ENCODE measurements around the gene MORN5.

The MORN5 gene

GRCh38 chr9:122125509-122126330, 34.0 kb upstream of the MORN5 start:
- peak; percentile 51 for DNase-seq (ENCODE audit: low read depth)
- TF ChIP-seq, protein P1, sequence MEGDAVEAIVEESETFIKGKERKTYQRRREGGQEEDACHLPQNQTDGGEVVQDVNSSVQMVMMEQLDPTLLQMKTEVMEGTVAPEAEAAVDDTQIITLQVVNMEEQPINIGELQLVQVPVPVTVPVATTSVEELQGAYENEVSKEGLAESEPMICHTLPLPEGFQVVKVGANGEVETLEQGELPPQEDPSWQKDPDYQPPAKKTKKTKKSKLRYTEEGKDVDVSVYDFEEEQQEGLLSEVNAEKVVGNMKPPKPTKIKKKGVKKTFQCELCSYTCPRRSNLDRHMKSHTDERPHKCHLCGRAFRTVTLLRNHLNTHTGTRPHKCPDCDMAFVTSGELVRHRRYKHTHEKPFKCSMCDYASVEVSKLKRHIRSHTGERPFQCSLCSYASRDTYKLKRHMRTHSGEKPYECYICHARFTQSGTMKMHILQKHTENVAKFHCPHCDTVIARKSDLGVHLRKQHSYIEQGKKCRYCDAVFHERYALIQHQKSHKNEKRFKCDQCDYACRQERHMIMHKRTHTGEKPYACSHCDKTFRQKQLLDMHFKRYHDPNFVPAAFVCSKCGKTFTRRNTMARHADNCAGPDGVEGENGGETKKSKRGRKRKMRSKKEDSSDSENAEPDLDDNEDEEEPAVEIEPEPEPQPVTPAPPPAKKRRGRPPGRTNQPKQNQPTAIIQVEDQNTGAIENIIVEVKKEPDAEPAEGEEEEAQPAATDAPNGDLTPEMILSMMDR (IDR thresholded peaks at IDR 0.05; ENCODE audit: insufficient read depth, low read depth, low read length, missing control alignments) = no peak
- no peak overlapping the region for H3K4me3 ChIP-seq (ENCODE audit: low read length)

GRCh38 chr9:122126331-122127261, 33.1 kb upstream of the MORN5 start:
- DNase-seq (ENCODE audit: low read depth) = peak; percentile 49
- H3K4me3 ChIP-seq (ENCODE audit: low read length) = no peak overlapping the region
- TF ChIP-seq, protein P1 (IDR thresholded peaks at IDR 0.05; ENCODE audit: insufficient read depth, low read depth, low read length, missing control alignments) = no peak

DNA sequence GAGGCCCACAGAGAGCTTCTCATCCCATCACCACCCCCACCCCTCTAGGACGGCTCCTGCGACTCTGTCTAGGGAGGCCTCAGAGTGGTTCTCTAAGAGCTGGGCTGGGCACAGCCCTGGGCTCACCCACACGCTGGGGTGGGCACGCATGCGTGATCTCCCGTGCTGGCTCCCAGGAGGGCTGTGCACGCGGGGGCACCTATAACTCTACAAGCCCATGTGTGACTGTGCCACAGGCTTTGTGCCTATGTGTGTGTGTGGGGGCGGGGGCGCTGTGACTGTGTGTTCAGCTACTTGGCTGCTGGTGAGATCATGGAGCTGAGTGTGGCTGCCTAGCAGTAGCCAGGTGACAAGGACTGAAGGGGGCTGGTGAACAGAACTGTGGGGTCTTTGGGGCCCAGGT, 32.3 kb upstream of the MORN5 start:
- H3K4me3 ChIP-seq (ENCODE audit: low read length) = no peak overlapping the region
- TF ChIP-seq, protein P1 (IDR thresholded peaks at IDR 0.05; ENCODE audit: insufficient read depth, low read depth, low read length, missing control alignments) = no peak
- DNase-seq (ENCODE audit: low read depth) = no peak

DNA sequence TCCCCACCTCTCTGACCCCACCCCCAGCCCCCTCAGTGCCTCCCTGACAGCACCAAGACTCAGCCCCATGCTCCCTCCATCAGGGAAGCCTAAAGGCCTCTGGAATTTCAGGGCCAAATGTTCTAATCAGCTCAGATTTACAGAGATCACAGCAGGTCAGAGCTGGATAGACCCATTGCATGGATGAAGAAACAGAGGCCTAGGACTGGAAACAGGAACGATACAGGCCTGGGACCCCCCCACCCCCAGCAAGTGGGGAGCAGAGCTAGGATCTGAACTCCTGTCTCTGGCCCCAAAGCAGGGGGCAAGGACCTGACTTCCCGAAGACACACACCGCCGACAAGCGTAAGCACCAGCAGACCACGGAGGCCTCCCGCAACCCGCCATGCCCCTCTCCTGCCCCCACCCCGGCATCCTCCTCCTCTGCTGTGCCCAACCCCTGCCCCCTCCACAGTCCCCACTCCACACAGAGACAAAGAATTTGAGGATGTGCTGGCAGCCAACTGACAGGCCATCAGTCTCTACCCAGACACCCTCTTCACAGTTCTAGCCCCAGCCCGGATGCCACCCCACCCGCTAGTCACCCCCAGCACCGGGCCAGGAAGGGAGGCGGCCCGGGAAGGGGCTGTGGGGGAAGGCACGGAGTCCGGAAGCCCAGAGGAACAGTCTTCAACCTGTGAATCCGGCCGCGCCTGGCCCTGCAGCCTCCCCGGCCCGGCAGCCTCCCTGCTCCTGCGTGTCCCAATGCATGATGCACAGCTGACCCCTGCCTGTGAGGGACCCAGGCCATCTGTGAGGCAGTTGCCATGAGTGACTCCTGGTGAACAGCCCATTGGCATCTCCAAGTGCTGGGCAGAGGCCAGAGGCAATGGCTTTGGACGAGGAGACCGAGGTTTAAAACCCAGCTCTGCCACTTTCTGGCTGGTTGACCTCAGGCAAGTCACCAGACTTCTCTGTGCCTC, 31.4 kb upstream of the MORN5 start:
- TF ChIP-seq, protein P1 (IDR thresholded peaks at IDR 0.05; ENCODE audit: insufficient read depth, low read depth, low read length, missing control alignments) = no peak
- DNase-seq (ENCODE audit: low read depth) = no peak
- H3K4me3 ChIP-seq (ENCODE audit: low read length) = no peak overlapping the region

DNA sequence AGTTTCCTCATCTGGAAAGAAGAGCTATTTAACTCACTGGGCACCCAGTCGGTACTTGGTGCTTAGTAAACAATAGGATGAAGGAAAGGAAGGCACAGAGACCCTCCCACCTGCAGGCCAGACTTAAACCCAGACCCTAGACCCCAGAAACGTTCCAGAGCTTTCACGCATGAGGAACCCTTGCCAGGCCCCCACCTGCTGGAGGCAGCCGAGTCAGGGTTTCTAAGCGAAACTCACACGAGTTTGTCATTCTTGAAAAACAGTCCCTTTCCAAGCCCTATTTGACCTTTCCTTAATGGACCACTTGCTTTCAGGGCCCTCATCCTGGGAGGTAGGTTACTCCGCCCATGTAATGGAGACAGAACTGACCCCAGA, 30.8 kb upstream of the MORN5 start:
- no peak for DNase-seq (ENCODE audit: low read depth)
- TF ChIP-seq, protein P1 (IDR thresholded peaks at IDR 0.05; ENCODE audit: insufficient read depth, low read depth, low read length, missing control alignments) = no peak
- H3K4me3 ChIP-seq (ENCODE audit: low read length) = no peak overlapping the region

DNA sequence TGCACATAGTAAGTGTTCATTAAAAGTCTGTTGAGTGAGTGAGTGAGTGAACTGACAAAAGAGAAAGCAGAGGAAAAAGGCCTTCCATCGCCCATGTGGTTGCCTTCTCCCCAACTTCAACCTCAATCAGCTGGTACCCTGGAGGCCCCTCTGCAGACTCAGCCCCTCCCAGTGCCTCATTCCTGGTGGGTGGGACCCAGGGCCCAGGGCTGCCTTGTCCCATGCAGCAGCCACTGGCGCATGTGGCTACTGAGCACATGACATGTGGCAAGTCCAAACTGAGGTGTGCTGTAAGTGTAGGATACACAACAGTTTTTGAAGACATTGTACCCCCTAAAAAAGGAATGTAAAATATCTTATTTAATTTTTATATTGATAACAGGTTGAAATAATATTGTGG, 29.7 kb upstream of the MORN5 start:
- TF ChIP-seq, protein P1 (IDR thresholded peaks at IDR 0.05; ENCODE audit: insufficient read depth, low read depth, low read length, missing control alignments) = no peak
- no peak for DNase-seq (ENCODE audit: low read depth)
- H3K4me3 ChIP-seq (ENCODE audit: low read length) = no peak overlapping the region
